GM06990 (cell line): ENCODE results near the gene MBL2.

Experiments used
- DNase-seq: peaks from one replicate; pipeline ENCODE4 v3.0.0-alpha.2; 2011; ENCODE audit not compliant: insufficient read length; ENCODE audit errors: extremely low read depth
- H3K27me3 ChIP-seq: replicated peaks from 2 replicates; pipeline ENCODE4 v1.6.0; 2011; ENCODE audit warnings: low read length; ENCODE audit not compliant: control insufficient read depth, insufficient read depth
- H3K36me3 ChIP-seq: 2 replicates; pipeline ENCODE4 v1.5.1; 2011; ENCODE audit warnings: low read length; ENCODE audit not compliant: control insufficient read depth, insufficient read depth
- H3K4me3 ChIP-seq: replicated peaks from 2 replicates; pipeline ENCODE4 v1.5.1; 2011; ENCODE audit warnings: low read depth, mild to moderate bottlenecking, control low read depth, low read length
- TF ChIP-seq, protein P1 (sequence below): IDR thresholded peaks from 2 replicates; pipeline ENCODE4 v1.5.1; 2011; ENCODE audit warnings: low read length, control low read depth, mild to moderate bottlenecking, inconsistent platforms; ENCODE audit not compliant: insufficient read depth, poor library complexity, severe bottlenecking

MBL2 gene

DNA sequence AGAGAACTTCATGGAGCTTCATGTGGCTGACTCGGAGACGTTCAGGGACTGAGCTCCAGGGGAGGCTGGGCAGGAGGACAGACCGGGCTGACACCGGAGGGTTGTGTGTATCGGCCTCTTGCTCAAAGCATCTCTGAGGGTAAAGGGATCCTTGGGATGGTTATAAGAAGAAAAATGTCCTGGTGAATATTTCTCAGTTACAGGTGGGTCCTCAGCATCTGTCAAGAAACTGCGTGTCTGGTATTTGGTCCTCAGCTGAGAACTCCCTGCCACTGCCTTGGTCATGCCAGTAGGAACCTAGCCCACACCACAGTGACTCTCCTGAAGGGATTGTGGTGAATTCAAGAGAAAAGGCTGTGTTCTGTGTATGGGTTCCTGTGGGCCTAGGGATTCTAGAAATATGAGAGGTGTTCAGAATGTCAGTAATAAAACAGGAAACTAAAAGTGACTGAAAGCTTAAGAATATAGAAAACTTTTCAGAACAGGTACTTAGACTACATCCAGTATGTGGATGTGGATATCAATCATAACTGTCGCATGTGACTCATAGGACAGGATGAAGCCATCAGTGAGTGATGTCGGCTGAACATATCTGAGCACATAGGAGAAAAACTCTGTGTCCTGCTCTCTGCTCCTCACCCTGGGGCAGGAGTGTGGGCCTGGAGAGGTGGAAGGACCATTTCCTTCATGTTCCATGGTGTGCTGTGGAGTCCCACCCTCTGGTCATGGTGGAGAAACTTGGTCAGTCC lies 28.4 kb downstream of the MBL2 start:
- Histone ChIP-seq H3K4me3 (no peak overlapping the region), H3K27me3 (no peaks in the 10 kb centered on the region; the same call in 1 of the 2 replicates), H3K36me3 (no peaks in the 10 kb centered on the region)
- TF ChIP-seq, protein P1, sequence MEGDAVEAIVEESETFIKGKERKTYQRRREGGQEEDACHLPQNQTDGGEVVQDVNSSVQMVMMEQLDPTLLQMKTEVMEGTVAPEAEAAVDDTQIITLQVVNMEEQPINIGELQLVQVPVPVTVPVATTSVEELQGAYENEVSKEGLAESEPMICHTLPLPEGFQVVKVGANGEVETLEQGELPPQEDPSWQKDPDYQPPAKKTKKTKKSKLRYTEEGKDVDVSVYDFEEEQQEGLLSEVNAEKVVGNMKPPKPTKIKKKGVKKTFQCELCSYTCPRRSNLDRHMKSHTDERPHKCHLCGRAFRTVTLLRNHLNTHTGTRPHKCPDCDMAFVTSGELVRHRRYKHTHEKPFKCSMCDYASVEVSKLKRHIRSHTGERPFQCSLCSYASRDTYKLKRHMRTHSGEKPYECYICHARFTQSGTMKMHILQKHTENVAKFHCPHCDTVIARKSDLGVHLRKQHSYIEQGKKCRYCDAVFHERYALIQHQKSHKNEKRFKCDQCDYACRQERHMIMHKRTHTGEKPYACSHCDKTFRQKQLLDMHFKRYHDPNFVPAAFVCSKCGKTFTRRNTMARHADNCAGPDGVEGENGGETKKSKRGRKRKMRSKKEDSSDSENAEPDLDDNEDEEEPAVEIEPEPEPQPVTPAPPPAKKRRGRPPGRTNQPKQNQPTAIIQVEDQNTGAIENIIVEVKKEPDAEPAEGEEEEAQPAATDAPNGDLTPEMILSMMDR, result no peak
- DNase-seq, result no peak

GRCh38 chr10:52742731-52743130 lies 29.9 kb downstream of the MBL2 start:
- Histone ChIP-seq H3K36me3 (no peaks in the 10 kb centered on the region), H3K27me3 (no peaks in the 10 kb centered on the region; the same call in 1 of the 2 replicates), H3K4me3 (no peak overlapping the region)
- TF ChIP-seq, protein P1, result no peak
- no peak for DNase-seq

DNA sequence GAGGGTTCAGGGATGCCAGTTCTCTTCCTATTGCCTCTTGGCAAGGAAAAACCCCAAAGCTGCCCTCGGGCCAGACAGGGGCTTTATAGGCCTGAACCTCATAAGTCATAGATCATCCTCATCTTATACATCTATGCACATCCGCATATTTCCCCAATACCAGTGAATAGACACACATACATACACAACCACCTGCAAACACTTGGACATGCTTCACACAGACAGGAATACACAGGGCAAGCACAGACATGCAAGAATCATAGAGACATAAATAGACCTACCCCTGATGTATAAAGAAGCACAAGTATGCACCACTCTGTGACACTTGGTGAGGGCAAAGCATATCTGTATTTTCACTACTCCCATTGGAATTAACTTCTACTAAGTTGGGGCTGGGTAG lies 30.7 kb downstream of the MBL2 start:
- Histone ChIP-seq H3K4me3 (no peak overlapping the region), H3K36me3 (no peaks in the 10 kb centered on the region), H3K27me3 (no peaks in the 10 kb centered on the region; the same call in 1 of the 2 replicates)
- DNase-seq, result no peak
- TF ChIP-seq, protein P1, result no peak

DNA sequence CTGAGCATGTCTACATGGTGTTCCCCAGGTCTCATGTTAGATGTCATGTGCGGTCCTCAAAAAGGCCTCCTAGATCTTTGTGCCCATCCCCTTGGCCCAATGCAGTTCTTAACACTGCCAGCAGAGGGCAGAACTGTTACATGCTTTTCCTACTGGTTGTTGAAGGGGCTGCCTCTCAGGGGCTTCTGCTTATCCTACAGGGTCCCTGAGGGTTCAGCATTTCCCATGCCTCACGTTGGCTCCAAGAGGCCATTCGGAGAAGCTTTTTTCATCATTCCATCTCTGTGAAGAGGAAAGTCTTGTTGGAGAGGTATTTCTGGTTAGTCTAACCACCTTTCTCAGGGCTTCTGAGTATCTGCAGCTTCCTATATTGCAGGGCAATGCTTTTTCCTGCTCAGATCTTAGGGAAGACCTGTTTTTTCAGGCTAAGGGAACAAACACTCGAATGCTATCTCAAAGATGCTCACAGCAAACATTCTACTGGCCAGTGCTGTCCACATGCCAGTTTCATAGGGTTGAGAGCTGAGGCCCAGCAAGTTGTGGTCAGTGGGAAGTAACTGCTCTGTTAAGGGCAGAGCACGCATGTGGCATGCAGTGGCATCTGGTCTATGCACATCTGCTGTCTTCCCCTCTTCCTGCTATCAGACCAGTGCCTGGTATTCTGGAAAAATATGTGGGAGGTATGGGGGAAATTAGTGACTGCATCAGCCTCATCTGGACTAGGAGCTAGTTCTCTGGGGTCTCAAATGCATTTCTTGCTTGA lies 31.5 kb downstream of the MBL2 start:
- TF ChIP-seq, protein P1, result peak; percentile 88
- no peak for DNase-seq
- Histone ChIP-seq H3K4me3 (no peak overlapping the region), H3K27me3 (no peaks in the 10 kb centered on the region; the same call in 1 of the 2 replicates), H3K36me3 (no peaks in the 10 kb centered on the region)

GRCh38 chr10:52740155-52740549 lies 32.4 kb downstream of the MBL2 start:
- no peak for DNase-seq
- Histone ChIP-seq H3K36me3 (no peaks in the 10 kb centered on the region), H3K27me3 (no peaks in the 10 kb centered on the region; the same call in 1 of the 2 replicates), H3K4me3 (no peak overlapping the region)
- TF ChIP-seq, protein P1, result no peak
